BE2C (cell line): Measurements from ENCODE around the gene ALDOA.

Source experiments
- DNase-seq: peaks from one replicate; pipeline ENCODE4 v3.0.0-alpha.2; 2020
- H3K27me3 ChIP-seq: fragments of 250-450 bp; sonication (Bioruptor Pico); 2 replicates; pipeline ENCODE4 v1.5.1; 2020; ENCODE audit warnings: mild to moderate bottlenecking
- H3K36me3 ChIP-seq: fragments of 250-450 bp; sonication (Bioruptor Pico); 2 replicates; pipeline ENCODE4 v1.5.1; 2020; ENCODE audit warnings: mild to moderate bottlenecking
- H3K4me1 ChIP-seq: fragments of 250-450 bp; sonication (Bioruptor Pico); 2 replicates; pipeline ENCODE4 v1.5.1; 2020
- H3K4me3 ChIP-seq: 2 replicates; pipeline ENCODE4 v1.5.1; 2011; ENCODE audit warnings: low read depth, low read length
- H3K9me3 ChIP-seq: fragments of 250-450 bp; sonication (Bioruptor Pico); 2 replicates; pipeline ENCODE4 v1.5.1; 2020
- CTCF ChIP-seq: IDR thresholded peaks from 2 replicates; pipeline ENCODE4 v1.5.1; 2012; ENCODE audit warnings: mild to moderate bottlenecking, low read depth, low read length

The ALDOA gene

GRCh38 chr16:30078744-30079143 lies 13.2 kb downstream of the ALDOA start:
- no peak for DNase-seq
- no peaks in the 10 kb centered on the region for H3K27me3 ChIP-seq
- no peak overlapping the region for H3K4me3 ChIP-seq
- H3K4me1 ChIP-seq = no peaks in the 10 kb centered on the region
- peaks cover 57% of the 10 kb centered on the region for H3K36me3 ChIP-seq
- H3K9me3 ChIP-seq = no peaks in the 10 kb centered on the region
- no peak for TF ChIP-seq CTCF

- Histone ChIP-seq H3K4me3 (no peak overlapping the region), H3K27me3 (no peaks in the 10 kb centered on the region), H3K9me3 (no peaks in the 10 kb centered on the region), H3K4me1 (no peaks in the 10 kb centered on the region), H3K36me3 (peaks cover 64% of the 10 kb centered on the region)
- no peak for TF ChIP-seq CTCF
- no peak for DNase-seq
These were observed 13.9 kb downstream of the ALDOA start for GRCh38 chr16:30079480-30079879.

GRCh38 chr16:30082545-30083090 lies 17.1 kb downstream of the ALDOA start:
- Histone ChIP-seq H3K4me3 (no peak overlapping the region), H3K9me3 (no peaks in the 10 kb centered on the region), H3K27me3 (no peaks in the 10 kb centered on the region), H3K4me1 (peaks cover 5% of the 10 kb centered on the region; the same call in 1 of the 2 replicates), H3K36me3 (peaks cover 76% of the 10 kb centered on the region)
- peak; percentile 35; the same call in 1 of the 2 replicates for TF ChIP-seq CTCF
- DNase-seq = no peak

GRCh38 chr16:30083216-30084055 lies 17.9 kb downstream of the ALDOA start:
- peaks cover 68% of the 10 kb centered on the region for H3K36me3 ChIP-seq
- no peaks in the 10 kb centered on the region for H3K9me3 ChIP-seq
- H3K4me1 ChIP-seq = peaks cover 5% of the 10 kb centered on the region; the same call in 1 of the 2 replicates
- no peak overlapping the region for H3K4me3 ChIP-seq
- TF ChIP-seq CTCF = no peak
- no peaks in the 10 kb centered on the region for H3K27me3 ChIP-seq
- DNase-seq = no peak

GRCh38 chr16:30084096-30084815 lies 18.7 kb downstream of the ALDOA start:
- Histone ChIP-seq H3K9me3 (no peaks in the 10 kb centered on the region), H3K27me3 (no peaks in the 10 kb centered on the region), H3K36me3 (peaks cover 62% of the 10 kb centered on the region), H3K4me1 (peaks cover 5% of the 10 kb centered on the region; the same call in 1 of the 2 replicates), H3K4me3 (no peak overlapping the region)
- no peak for DNase-seq
- no peak for TF ChIP-seq CTCF
